CD4-positive, alpha-beta T cell treated with Interleukin-15 for 1 hour (primary cell): ENCODE measurements around the gene PPP2R5E.

Source experiments
- DNase-seq: peaks from one replicate; pipeline ENCODE4 v3.0.0-alpha.2; 2020

The PPP2R5E gene

DNA sequence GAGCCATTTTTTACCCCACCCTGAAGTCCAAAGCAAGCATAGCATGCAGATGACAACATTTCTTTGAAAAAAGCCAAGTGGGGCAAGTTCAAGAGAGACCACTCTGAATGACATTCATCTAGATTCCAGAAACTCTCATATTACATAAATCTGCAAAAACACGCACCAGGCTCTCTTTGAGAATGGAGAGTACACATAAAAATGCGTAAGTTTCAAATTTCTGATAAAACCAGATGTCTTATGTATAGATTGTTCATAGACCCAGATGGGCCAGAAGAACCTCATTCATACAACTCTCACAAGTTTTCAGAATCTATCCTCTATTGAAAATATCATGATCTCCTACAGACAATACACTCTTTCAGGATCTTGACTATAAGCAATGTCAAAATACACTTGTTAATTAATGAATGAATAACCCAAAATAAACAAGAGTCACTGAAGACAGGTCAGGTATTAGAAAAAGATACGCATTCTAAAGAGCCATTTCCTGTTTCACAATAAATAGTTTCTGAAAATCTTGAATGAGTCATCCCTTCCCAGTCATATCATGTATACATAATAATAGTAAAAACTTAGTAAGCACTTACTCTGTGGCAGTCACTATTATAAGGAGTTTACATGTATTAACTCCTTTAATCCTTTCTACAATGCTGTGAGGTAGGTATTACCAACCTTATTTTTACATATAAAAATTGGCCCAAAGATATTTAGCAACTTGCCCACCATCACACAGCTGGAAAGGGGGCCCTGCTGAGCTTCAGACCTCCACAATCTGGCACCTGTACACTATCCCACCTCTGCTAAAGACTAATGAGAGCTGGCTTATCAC lies 72.0 kb downstream of the PPP2R5E start:
- no peak for DNase-seq

- no peak for DNase-seq
Observed at GRCh38 chr14:63468294-63468693, 74.9 kb downstream of the PPP2R5E start.

DNA sequence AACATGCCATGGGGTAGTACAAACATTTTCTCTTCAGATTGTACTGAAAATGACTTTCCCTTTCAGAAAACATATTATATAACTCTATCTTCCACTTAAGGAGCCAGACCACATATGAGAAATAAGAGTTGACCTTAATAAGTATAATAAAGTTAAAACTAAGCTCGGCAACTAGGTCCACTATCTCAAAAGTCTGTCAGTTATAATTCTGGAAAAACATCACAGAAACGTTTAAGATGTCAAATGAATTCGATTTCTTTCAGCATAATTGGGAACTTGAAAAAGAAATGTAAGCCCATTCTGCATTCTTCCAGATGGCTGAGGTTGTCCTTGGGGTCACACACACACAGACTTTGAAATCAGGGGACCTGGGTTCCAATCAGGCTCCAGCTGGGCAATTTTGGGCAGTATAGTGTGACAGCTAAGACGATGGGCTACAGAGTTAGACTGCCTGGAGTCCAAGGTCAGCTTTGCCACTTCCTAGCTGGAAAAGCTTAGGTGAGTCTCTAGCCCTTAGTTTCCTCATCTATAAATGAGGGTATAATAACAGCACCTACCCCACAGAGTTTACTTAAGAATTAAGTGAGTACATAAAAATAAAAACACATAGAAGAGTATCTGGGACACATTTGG lies 75.6 kb downstream of the PPP2R5E start:
- DNase-seq, result no peak

- no peak for DNase-seq
Observed at GRCh38 chr14:63465347-63465746, 77.8 kb downstream of the PPP2R5E start.

GRCh38 chr14:63460680-63461369 lies 82.4 kb downstream of the PPP2R5E start:
- no peak for DNase-seq

DNA sequence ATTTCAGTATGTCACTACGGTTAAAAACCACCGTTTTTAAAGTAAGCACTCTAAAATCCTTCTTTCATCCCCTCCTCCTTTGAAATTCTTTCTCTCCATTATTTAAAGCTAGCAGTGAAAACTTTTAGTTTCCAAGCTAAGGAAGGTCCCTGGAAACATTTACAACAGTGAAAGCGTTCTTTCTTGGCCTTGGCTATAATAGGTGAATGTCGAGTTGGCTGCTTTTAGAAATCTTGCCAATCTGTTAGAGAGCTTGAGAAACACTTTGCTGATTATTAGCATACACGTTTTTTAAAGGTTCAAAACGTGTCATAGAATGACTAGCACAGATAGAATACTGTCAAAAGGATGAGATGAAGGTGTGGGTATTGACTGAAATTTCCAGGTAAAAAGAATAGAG lies 83.4 kb downstream of the PPP2R5E start:
- DNase-seq, result no peak

DNA sequence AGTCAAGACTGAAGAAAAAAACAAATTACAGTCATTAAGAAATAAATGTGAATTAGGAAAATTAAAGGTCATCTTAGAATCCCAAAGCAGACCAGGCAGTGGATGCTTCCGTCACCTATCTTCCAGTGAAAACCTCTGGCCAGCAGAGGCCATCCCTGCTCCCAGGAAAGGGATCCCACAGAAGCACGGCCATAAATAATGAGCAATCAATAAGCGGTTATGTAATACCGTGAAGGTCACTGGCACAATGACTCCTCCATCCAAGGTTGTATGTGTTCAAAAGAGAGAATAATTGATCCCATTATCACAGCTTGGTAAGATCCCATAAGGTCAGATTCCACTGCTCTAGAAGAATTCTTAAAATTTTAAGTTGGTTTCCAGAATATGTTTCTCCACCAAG lies 85.7 kb downstream of the PPP2R5E start:
- no peak for DNase-seq

- no peak for DNase-seq
Observed at GRCh38 chr14:63454863-63455622, 88.1 kb downstream of the PPP2R5E start.

DNA sequence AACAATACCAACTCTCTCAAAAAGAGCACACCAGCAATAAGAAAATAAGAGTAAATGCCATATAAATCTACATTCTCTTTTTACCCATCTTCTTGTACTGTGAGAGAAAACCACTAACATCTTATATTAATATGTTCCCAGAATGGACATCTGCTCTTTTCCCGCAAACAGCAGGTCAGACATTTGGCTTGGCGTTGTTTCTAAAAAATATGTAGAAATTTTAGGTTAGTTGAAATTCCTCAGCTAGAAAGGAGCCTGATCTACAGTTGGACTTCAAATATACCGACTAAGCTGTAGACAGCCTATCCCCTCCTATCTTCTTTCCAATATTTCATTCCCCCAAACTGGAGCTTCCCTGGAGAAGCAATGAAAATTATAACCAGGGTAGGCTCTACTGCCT lies 88.7 kb downstream of the PPP2R5E start:
- no peak for DNase-seq

DNA sequence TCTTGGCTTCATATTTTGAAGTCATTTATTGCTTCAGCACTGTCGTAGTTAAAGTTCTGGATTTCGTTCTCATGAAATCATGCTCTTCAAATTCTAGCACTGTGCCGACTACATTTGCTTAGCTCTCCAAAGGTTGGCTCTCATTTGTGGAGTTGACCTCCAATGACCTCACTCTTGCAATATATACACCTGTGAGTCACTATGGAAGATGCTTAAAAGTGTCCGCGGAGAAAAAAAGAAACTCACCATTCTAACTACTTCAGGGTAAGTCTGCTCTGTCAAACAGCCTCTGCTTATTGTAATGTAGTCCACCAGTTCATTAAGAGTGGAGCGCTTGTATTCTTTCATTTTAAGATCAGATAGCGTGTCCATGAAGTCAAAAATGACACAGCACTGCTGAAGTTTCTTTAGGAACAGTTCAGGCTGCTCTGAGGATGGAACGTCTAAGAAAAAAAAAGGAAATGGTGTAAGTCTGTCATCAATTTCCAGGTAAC lies 89.7 kb downstream of the PPP2R5E start:
- DNase-seq, result no peak

DNA sequence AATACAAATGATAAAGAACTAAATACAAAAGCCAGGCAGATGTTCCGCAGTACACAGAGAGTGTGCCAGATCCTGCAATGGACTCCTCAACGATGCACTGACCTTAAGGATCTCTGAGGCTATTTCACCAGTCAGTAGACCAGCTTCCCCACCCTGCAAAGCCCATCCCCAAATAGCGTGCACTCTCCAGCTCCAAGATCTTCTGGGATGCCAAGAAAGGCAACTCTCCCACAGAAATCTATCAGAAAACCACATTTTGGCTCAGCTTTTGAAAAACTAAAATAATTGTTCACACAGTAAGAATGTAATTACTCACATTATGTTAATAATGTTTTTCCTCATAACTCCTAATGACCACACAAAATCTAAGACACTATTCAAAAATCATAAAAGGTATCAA lies 90.4 kb downstream of the PPP2R5E start:
- DNase-seq, result no peak

DNA sequence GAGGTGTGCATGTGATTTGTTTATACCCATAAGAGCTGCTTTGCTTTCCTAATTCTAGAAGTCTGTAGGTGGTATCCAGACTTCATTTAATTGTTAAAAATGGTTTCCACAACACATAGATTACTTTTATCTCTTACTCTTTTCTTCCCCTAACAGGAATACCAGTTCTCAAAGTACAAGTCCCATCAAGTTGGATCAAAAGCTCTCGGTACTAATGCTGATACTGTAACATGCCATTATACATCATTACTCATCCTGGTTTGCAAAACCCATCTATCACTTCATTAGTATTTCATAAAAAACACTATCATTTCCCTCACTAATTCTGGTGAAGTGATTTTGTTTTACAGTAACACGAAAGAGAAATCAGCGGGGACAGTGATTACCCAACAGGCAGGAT lies 94.3 kb downstream of the PPP2R5E start:
- no peak for DNase-seq

DNA sequence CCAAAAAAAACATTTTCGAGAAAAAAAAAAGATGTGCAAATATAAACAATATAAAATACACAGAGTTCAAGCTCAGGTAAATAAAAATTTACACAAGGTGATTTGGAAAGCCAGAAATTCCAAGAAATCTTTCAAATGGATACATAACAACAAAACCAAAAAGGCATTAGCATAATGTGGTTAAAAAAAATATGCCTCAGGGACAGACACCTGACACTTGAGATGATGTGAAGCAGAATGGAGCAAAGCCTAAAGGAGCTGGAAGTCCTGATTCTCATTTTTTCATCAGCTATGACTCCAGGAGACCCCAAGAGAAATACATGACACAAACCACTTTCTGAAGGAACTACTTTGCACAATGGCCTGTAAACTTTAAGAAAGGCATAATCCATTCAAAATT lies 98.6 kb downstream of the PPP2R5E start:
- DNase-seq, result no peak

DNA sequence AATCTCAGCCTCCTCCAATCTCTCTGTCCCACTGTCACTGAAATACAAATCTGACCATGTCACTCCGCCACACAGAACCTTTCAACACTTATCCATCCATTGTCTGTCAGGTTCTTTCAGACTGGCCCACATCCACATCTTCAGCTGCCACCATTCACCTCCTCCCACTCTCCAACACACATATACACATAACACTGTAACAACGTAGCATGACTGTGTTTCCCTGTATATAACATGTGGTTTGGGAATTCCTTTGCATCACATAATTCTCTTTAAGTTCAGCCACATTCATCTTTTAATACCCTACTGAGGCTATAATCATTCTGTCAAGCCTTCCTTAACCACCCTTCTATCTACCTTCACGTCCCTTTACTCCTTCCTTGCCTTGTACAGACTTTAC lies 99.2 kb downstream of the PPP2R5E start:
- DNase-seq, result no peak

DNA sequence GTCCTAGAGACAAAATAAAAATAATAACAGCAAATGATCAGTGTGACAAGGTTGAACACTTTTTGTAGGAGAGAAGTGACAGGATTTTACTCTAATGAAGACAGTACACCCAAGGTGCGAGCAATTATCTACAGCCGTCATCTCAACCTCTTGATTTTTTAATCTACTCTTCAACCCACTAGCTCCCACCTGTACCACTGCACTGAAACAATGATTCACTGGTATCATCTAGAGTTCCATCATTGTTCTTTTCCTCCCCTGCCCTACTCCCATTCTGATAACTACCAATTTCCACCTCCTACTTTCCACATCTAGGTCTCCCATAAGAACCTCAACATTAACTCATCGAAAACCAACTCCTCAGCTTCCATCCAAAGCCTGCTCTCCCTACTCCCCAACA lies 99.8 kb downstream of the PPP2R5E start:
- DNase-seq, result no peak

- no peak for DNase-seq
Observed at GRCh38 chr14:63438065-63438757, 105.0 kb downstream of the PPP2R5E start.

GRCh38 chr14:63436286-63437098 lies 106.7 kb downstream of the PPP2R5E start:
- no peak for DNase-seq

- no peak for DNase-seq
Observed at GRCh38 chr14:63435838-63436237, 107.3 kb downstream of the PPP2R5E start.

- no peak for DNase-seq
Observed at GRCh38 chr14:63435204-63435603, 108.0 kb downstream of the PPP2R5E start.

DNA sequence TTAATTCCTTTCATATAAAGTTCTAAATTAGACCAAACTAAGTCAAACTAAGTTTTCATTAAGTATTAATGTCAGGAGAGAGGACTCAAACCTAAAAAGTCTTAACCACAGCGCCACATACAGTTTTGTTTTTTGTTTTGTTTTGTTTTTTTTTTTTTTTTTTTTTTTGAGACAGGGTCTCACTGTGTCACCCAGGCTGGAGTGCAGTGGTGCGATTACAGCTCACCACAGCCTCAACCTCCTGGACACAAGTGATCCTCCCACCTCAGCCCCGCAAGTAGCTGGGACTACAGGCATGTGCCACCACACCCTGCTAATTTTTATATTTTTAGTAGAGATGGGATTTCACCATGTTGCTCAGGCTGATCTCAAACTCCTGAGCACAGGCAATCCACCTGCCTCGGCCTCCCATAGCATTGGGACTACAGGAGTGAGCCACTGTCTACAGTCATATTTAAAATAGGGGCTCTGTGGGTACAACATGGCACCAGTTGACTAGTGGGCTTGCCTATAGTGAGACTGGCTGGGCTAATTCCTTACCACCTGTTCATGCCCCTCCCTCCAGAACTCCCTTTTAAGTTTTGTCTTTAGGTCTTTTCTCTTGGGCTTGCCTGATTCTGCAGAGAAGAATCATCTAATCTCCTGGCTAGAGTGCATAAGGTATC lies 110.2 kb downstream of the PPP2R5E start:
- DNase-seq, result no peak

GRCh38 chr14:63432228-63432627 lies 110.9 kb downstream of the PPP2R5E start:
- no peak for DNase-seq
